Measurements from ENCODE around the gene CRELD2. TPM values are rescaled to one million over a fixed set of nuclear protein-coding genes. Genes with fewer than 3 reads are reported as not detected.

The CRELD2 gene
- total RNA-seq, 4 donors from 2014 or later = 44.8 to 80.4 (median 65.1) TPM

GRCh38 chr22:49918911-49919881 lies 762 bp downstream of the CRELD2 start:
- 37 to 74% methylated on average over 19 to 40 of the region's 47 CpGs for WGBS, 2 donors
- peak overlapping the region; percentile 63 to 95 (median 92) for H3K4me3 ChIP-seq
- no peak for TF ChIP-seq CTCF (IDR thresholded peaks at IDR 0.05)
- no peak for TF ChIP-seq POLR2A (IDR thresholded peaks at IDR 0.05)
- no peak for TF ChIP-seq EP300 (IDR thresholded peaks at IDR 0.05)
- H3K27ac ChIP-seq = peak overlapping the region; percentile 54 to 94 (median 80)
- H3K9me3 ChIP-seq = no peaks in the 10 kb centered on the region
- no peaks in the 10 kb centered on the region for H3K27me3 ChIP-seq
- peaks cover 0 to 48% (median 0%) of the 10 kb centered on the region in 3 donors for H3K36me3 ChIP-seq
- H3K4me1 ChIP-seq = peaks cover 0 to 30% (median 9%) of the 10 kb centered on the region in 4 donors
- no peak for DNase-seq (ENCODE audit: low spot score in 2 of 2)

- H3K4me1 ChIP-seq = peaks cover 0 to 30% (median 9%) of the 10 kb centered on the region in 4 donors
- 91 to 100% methylated on average over 14 to 18 of the region's 18 CpGs for WGBS, 2 donors
- H3K4me3 ChIP-seq = no peak overlapping the region
- peaks cover 0 to 59% (median 0%) of the 10 kb centered on the region in 3 donors for H3K36me3 ChIP-seq
- H3K9me3 ChIP-seq = no peaks in the 10 kb centered on the region
- H3K27me3 ChIP-seq = no peaks in the 10 kb centered on the region
- H3K27ac ChIP-seq = no peak overlapping the region
- no peak for DNase-seq (ENCODE audit: low spot score in 2 of 2)
- TF ChIP-seq POLR2A (IDR thresholded peaks at IDR 0.05) (no peak), EP300 (IDR thresholded peaks at IDR 0.05) (no peak), CTCF (IDR thresholded peaks at IDR 0.05) (no peak)
These were observed 2.4 kb downstream of the CRELD2 start for GRCh38 chr22:49920859-49921258.

GRCh38 chr22:49921508-49922278 lies 3.3 kb downstream of the CRELD2 start:
- WGBS, 2 donors = 90% methylated on average over 29 to 35 of the region's 35 CpGs
- Histone ChIP-seq H3K4me3 (no peak overlapping the region), H3K27me3 (no peaks in the 10 kb centered on the region), H3K4me1 (peaks cover 0 to 29% (median 9%) of the 10 kb centered on the region in 4 donors), H3K27ac (no peak overlapping the region), H3K36me3 (peaks cover 0 to 61% (median 0%) of the 10 kb centered on the region in 3 donors), H3K9me3 (no peaks in the 10 kb centered on the region)
- TF ChIP-seq POLR2A (IDR thresholded peaks at IDR 0.05) = no peak
- TF ChIP-seq EP300 (IDR thresholded peaks at IDR 0.05) = no peak
- no peak for TF ChIP-seq CTCF (IDR thresholded peaks at IDR 0.05)
- no peak for DNase-seq (ENCODE audit: low spot score in 2 of 2)

- TF ChIP-seq POLR2A (IDR thresholded peaks at IDR 0.05) (no peak), EP300 (IDR thresholded peaks at IDR 0.05) (no peak), CTCF (IDR thresholded peaks at IDR 0.05) (no peak)
- Histone ChIP-seq H3K27ac (no peak overlapping the region), H3K4me3 (no peak overlapping the region), H3K9me3 (no peaks in the 10 kb centered on the region), H3K4me1 (peaks cover 0 to 21% (median 9%) of the 10 kb centered on the region in 4 donors), H3K36me3 (peaks cover 0 to 68% (median 0%) of the 10 kb centered on the region in 3 donors), H3K27me3 (no peaks in the 10 kb centered on the region)
- DNase-seq (ENCODE audit: low spot score in 2 of 2) = no peak
- 90 to 93% methylated on average over 13 of the region's 22 CpGs for WGBS, 2 donors
These were observed 4.0 kb downstream of the CRELD2 start for GRCh38 chr22:49922484-49922883.

All from tibial nerve (tissue), 4 donors.